ENCODE results near the gene SCP2.
A peak's percentile ranks its signal among the peaks of the same experiment; 100 is the strongest.

The SCP2 gene

GRCh38 chr1:53069663-53070327 lies 142.7 kb downstream of the SCP2 start:
- DNase-seq: peak; percentile 61

GRCh38 chr1:53070621-53071020 lies 143.5 kb downstream of the SCP2 start:
- peak; percentile 54 for DNase-seq

GRCh38 chr1:53071167-53071865 lies 144.2 kb downstream of the SCP2 start:
- peak; percentile 48 for DNase-seq

GRCh38 chr1:53071915-53072314 lies 144.8 kb downstream of the SCP2 start:
- DNase-seq: no peak

- no peak for DNase-seq
Measured at GRCh38 chr1:53073287-53073686, 146.2 kb downstream of the SCP2 start.

GRCh38 chr1:53073868-53074311 lies 146.8 kb downstream of the SCP2 start:
- DNase-seq: no peak

GRCh38 chr1:53074313-53075154 lies 147.5 kb downstream of the SCP2 start:
- DNase-seq: peak; percentile 51

GRCh38 chr1:53075206-53075605 lies 148.1 kb downstream of the SCP2 start:
- DNase-seq: peak; percentile 34

GRCh38 chr1:53075761-53076163 lies 148.7 kb downstream of the SCP2 start:
- DNase-seq: peak; percentile 50

GRCh38 chr1:53076165-53076564 lies 149.1 kb downstream of the SCP2 start:
- DNase-seq: peak; percentile 47

- DNase-seq: peak; percentile 57
Measured at GRCh38 chr1:53076721-53077598, 149.9 kb downstream of the SCP2 start.

- DNase-seq: peak; percentile 49
Measured at GRCh38 chr1:53077599-53077965, 150.5 kb downstream of the SCP2 start.

- no peak for DNase-seq
Measured at GRCh38 chr1:53078333-53079101, 151.4 kb downstream of the SCP2 start.

GRCh38 chr1:53079251-53079650 lies 152.2 kb downstream of the SCP2 start:
- DNase-seq: no peak

- DNase-seq: no peak
Measured at GRCh38 chr1:53080041-53080440, 153.0 kb downstream of the SCP2 start.

- DNase-seq: no peak
Measured at GRCh38 chr1:53080769-53081168, 153.7 kb downstream of the SCP2 start.

- DNase-seq: no peak
Measured at GRCh38 chr1:53081384-53082066, 154.4 kb downstream of the SCP2 start.

GRCh38 chr1:53082826-53083455 lies 155.9 kb downstream of the SCP2 start:
- no peak for DNase-seq

- no peak for DNase-seq
Measured at GRCh38 chr1:53083636-53084588, 156.8 kb downstream of the SCP2 start.

GRCh38 chr1:53084589-53084971 lies 157.5 kb downstream of the SCP2 start:
- DNase-seq: no peak
